IMR-90 (cell line): ENCODE measurements around the gene HK3. TPM values are rescaled to one million over a fixed set of nuclear protein-coding genes. Genes with fewer than 3 reads are reported as not detected.

Experiments
- ATAC-seq: fragments of 200-7000 bp; cut with Tn5 transposase; 2 replicates; pipeline ENCODE4 v1.9.1; 2020; ENCODE audit warnings: low read depth, mild to moderate bottlenecking, moderate library complexity
- BruUV-seq: library from RNA; stranded (reverse); fragments of 400-500 nt; replicated peaks from 2 replicates; lab custom pipeline; 2021; lab: Mats Ljungman, UMichigan
- CTCF ChIA-PET: fragments of 300-600 bp; formaldehyde crosslinking; extraction: SDS; loops from one replicate; lab custom pipeline; 2021; ENCODE audit warnings: antibody characterized with exemption; lab: Yijun Ruan, JAX
- POLR2A ChIA-PET: fragments of 300-600 bp; sonication (Branson Sonifier 250); formaldehyde crosslinking; loops from one replicate; lab custom pipeline; 2022; ENCODE audit warnings: antibody characterized with exemption; ENCODE audit not compliant: unreplicated experiment; lab: Charles Lee
- DNase-seq: peaks from one replicate; pipeline ENCODE4 v3.0.0; 2013
- H2AFZ ChIP-seq: replicated peaks from 2 replicates; pipeline ENCODE3; 2013; ENCODE audit warnings: low read length, mild to moderate bottlenecking; ENCODE audit not compliant: poor library complexity
- H2AK5ac ChIP-seq: 2 replicates; pipeline ENCODE4 v1.6.1; 2013; ENCODE audit warnings: low read depth, low read length, inconsistent platforms
- H2AK9ac ChIP-seq: replicated peaks from 2 replicates; pipeline ENCODE3; 2013; ENCODE audit warnings: mild to moderate bottlenecking, low read depth, low read length, moderate library complexity; ENCODE audit not compliant: poor library complexity
- H2BK120ac ChIP-seq: 2 replicates; pipeline ENCODE4 v1.6.1; 2013; ENCODE audit warnings: low read depth, low read length, inconsistent platforms
- H2BK15ac ChIP-seq: 3 replicates; pipeline ENCODE4 v1.6.1; 2013; ENCODE audit warnings: low read depth, low read length, inconsistent platforms
- H2BK20ac ChIP-seq: 2 replicates; pipeline ENCODE4 v1.6.1; 2013; ENCODE audit warnings: low read depth, mild to moderate bottlenecking, inconsistent platforms, low read length, moderate library complexity
- H2BK5ac ChIP-seq: 2 replicates; pipeline ENCODE4 v1.6.1; 2013; ENCODE audit warnings: mild to moderate bottlenecking, low read depth, low read length, inconsistent platforms; ENCODE audit not compliant: poor library complexity, severe bottlenecking
- H3K14ac ChIP-seq: replicated peaks from 2 replicates; pipeline ENCODE4 v1.6.1; 2013; ENCODE audit warnings: low read depth, low read length, inconsistent platforms
- H3K18ac ChIP-seq: 2 replicates; pipeline ENCODE4 v1.6.1; 2013; ENCODE audit warnings: low read depth, low read length, control low read depth
- H3K23ac ChIP-seq: 2 replicates; pipeline ENCODE4 v1.6.1; 2013; ENCODE audit warnings: low read depth, low read length, inconsistent platforms
- H3K27ac ChIP-seq: 2 replicates; pipeline ENCODE4 v1.5.1; 2013; ENCODE audit warnings: mild to moderate bottlenecking, control low read depth, low read length; ENCODE audit not compliant: insufficient read depth
- H3K27me3 ChIP-seq: 2 replicates; pipeline ENCODE4 v1.6.1; 2013; ENCODE audit warnings: low read length; ENCODE audit not compliant: control insufficient read depth, insufficient read depth
- H3K36me3 ChIP-seq: 2 replicates; pipeline ENCODE4 v1.6.1; 2013; ENCODE audit warnings: low read length, mixed read lengths; ENCODE audit not compliant: control insufficient read depth, insufficient read depth
- H3K4ac ChIP-seq: 2 replicates; pipeline ENCODE4 v1.6.1; 2013; ENCODE audit warnings: low read depth, low read length, inconsistent platforms
- H3K4me1 ChIP-seq: 2 replicates; pipeline ENCODE4 v1.6.1; 2013; ENCODE audit warnings: low read length, mixed read lengths; ENCODE audit not compliant: control insufficient read depth, insufficient read depth
- H3K4me2 ChIP-seq: 2 replicates; pipeline ENCODE4 v1.6.1; 2013; ENCODE audit warnings: low read depth, mild to moderate bottlenecking, control low read depth, low read length, moderate library complexity
- H3K4me3 ChIP-seq: 2 replicates; pipeline ENCODE4 v1.5.1; 2013; ENCODE audit warnings: low read depth, mild to moderate bottlenecking, control low read depth, low read length, moderate library complexity; ENCODE audit not compliant: insufficient read depth
- H3K56ac ChIP-seq: 2 replicates; pipeline ENCODE4 v1.6.1; 2013; ENCODE audit warnings: low read length, inconsistent platforms; ENCODE audit not compliant: insufficient read depth; ENCODE audit errors: extremely low read depth
- H3K79me1 ChIP-seq, 2 experiments: 2 replicates each; pipeline ENCODE4 v1.6.1; 2013; ENCODE audit warnings: low read length in 2 of 2, inconsistent platforms in 1 of 2, low read depth in 1 of 2
- H3K9ac ChIP-seq: 2 replicates; pipeline ENCODE4 v1.6.1; 2013; ENCODE audit warnings: low read depth, low read length, control low read depth
- H3K9me1 ChIP-seq: 2 replicates; pipeline ENCODE4 v1.6.1; 2013; ENCODE audit warnings: low read length, inconsistent platforms; ENCODE audit not compliant: insufficient read depth
- H3K9me3 ChIP-seq: 2 replicates; pipeline ENCODE4 v1.6.1; 2013; ENCODE audit warnings: low read length; ENCODE audit not compliant: control insufficient read depth, insufficient read depth
- H4K20me1 ChIP-seq: 2 replicates; pipeline ENCODE4 v1.6.1; 2013; ENCODE audit warnings: low read length, inconsistent platforms; ENCODE audit not compliant: insufficient read depth
- H4K5ac ChIP-seq: 2 replicates; pipeline ENCODE4 v1.6.1; 2013; ENCODE audit warnings: mild to moderate bottlenecking, low read depth, low read length, control low read depth
- H4K8ac ChIP-seq, 2 experiments: 2 replicates each; pipeline ENCODE4 v1.6.1; 2013; ENCODE audit warnings: low read depth in 2 of 2, low read length in 2 of 2, control low read depth in 1 of 2, inconsistent platforms in 1 of 2
- H4K91ac ChIP-seq: 2 replicates; pipeline ENCODE4 v1.6.1; 2013; ENCODE audit warnings: low read depth, low read length, inconsistent platforms; ENCODE audit not compliant: insufficient read depth
- BHLHE40 ChIP-seq: fragments of 150-350 bp; IDR thresholded peaks from 2 replicates; pipeline ENCODE4 v1.6.1; 2016; ENCODE audit warnings: mild to moderate bottlenecking, low read depth, low read length
- CEBPB ChIP-seq: IDR thresholded peaks from 2 replicates; pipeline ENCODE4 v1.6.1; 2012; ENCODE audit warnings: low read depth, low read length, improper control_type of control experiment
- CHD1 ChIP-seq: IDR thresholded peaks from 2 replicates; pipeline ENCODE4 v1.6.1; 2012; ENCODE audit warnings: low read depth, low read length, improper control_type of control experiment
- FOS ChIP-seq: fragments of 150-350 bp; IDR thresholded peaks from 2 replicates; pipeline ENCODE4 v1.6.1; 2016; ENCODE audit warnings: low read depth, low read length
- MAFK ChIP-seq: IDR thresholded peaks from 2 replicates; pipeline ENCODE4 v1.6.1; 2012; ENCODE audit warnings: low read depth, low read length, improper control_type of control experiment
- MAZ ChIP-seq: IDR thresholded peaks from 2 replicates; pipeline ENCODE4 v1.6.1; 2012; ENCODE audit warnings: low read depth, mild to moderate bottlenecking, low read length, improper control_type of control experiment, moderate library complexity, borderline replicate concordance
- MXI1 ChIP-seq: IDR thresholded peaks from 2 replicates; pipeline ENCODE4 v1.6.1; 2012; ENCODE audit warnings: low read depth, mild to moderate bottlenecking, low read length, moderate library complexity, borderline replicate concordance
- NFE2L2 ChIP-seq: fragments of 150-350 bp; IDR thresholded peaks from 2 replicates; pipeline ENCODE4 v1.6.1; 2016; ENCODE audit warnings: low read depth, mild to moderate bottlenecking, low read length
- POLR2A ChIP-seq: IDR thresholded peaks from 2 replicates; pipeline ENCODE4 v1.6.1; 2012; ENCODE audit warnings: mild to moderate bottlenecking, low read depth, low read length
- RAD21 ChIP-seq: IDR thresholded peaks from 2 replicates; pipeline ENCODE4 v1.6.1; 2012; ENCODE audit warnings: low read length, improper control_type of control experiment
- RCOR1 ChIP-seq: IDR thresholded peaks from 2 replicates; pipeline ENCODE4 v1.6.1; 2012; ENCODE audit warnings: mild to moderate bottlenecking, low read length, improper control_type of control experiment; ENCODE audit not compliant: insufficient replicate concordance
- RFX5 ChIP-seq: IDR thresholded peaks from 2 replicates; pipeline ENCODE4 v1.8.0; 2012; ENCODE audit warnings: low read depth, mild to moderate bottlenecking, low read length, moderate library complexity
- SMC3 ChIP-seq: fragments of 150-350 bp; IDR thresholded peaks from 2 replicates; pipeline ENCODE4 v1.6.1; 2016; ENCODE audit warnings: low read depth, mild to moderate bottlenecking, antibody characterized with exemption, low read length, moderate library complexity
- WGBS, 2 experiments: methylation state at CpG; one replicate each; pipeline versions ENCODE4 v1.1.5 to v1.1.7; 2013; ENCODE audit warnings: missing lambda C conversion rate in 2 of 2; ENCODE audit not compliant: insufficient read length in 1 of 2; ENCODE audit errors: extremely low coverage in 2 of 2; 5-methylcytosine and 5-hydroxymethylcytosine counted together
- dilution Hi-C: fragments of 300-500 bp; cut with HindIII; formaldehyde crosslinking; loops from one replicate; pipeline ENCODE4 v1.14.3; 2018; ENCODE audit warnings: low sequenced_read_pairs; ENCODE audit not compliant: unreplicated experiment
- in situ Hi-C: fragments of 300-500 bp; cut with MboI; formaldehyde crosslinking; loops from 3 replicates; pipeline ENCODE4 v1.14.3; 2019; ENCODE audit warnings: low sequenced_read_pairs, inconsistent platforms, mixed read lengths
- intact Hi-C: fragments of 100-400 bp; cut with micrococcal nuclease; formaldehyde crosslinking; loops from 2 replicates; pipeline ENCODE4 v1.10.0; 2022
- polyA plus RNA-seq, 3 experiments: library from polyadenylated mRNA; depleted of rRNA; stranded (reverse); fragments of >200 nt; gene quantifications; 2 replicates each; pipeline ENCODE4 v1.2.3, GENCODE V29; 2012; ENCODE audit warnings: low replicate concordance in 1 of 3
- total RNA-seq: library from RNA; depleted of rRNA; stranded (reverse); fragments of >200 nt; gene quantifications from 2 replicates; pipeline ENCODE4 v1.2.3, GENCODE V29; 2012
- TF ChIP-seq, protein P1 (sequence below): conservative IDR thresholded peaks from 2 replicates; pipeline ENCODE4 v1.5.1; 2012; ENCODE audit warnings: mild to moderate bottlenecking, low read depth, low read length, improper control_type of control experiment
- TF ChIP-seq, protein P2 (sequence below): fragments of 150-350 bp; IDR thresholded peaks from 2 replicates; pipeline ENCODE4 v1.6.1; 2017; ENCODE audit warnings: mild to moderate bottlenecking, antibody characterized with exemption, low read length, low read depth
- TF ChIP-seq, protein P3 (sequence below): fragments of 150-350 bp; IDR thresholded peaks from 2 replicates; pipeline ENCODE4 v1.6.1; 2016; ENCODE audit warnings: low read depth, mild to moderate bottlenecking, low read length, moderate library complexity, borderline replicate concordance

HK3 gene
- total and polyA plus RNA-seq, 2 of the 4 experiments (the other 2 are of a cell fraction), result not detected

DNA sequence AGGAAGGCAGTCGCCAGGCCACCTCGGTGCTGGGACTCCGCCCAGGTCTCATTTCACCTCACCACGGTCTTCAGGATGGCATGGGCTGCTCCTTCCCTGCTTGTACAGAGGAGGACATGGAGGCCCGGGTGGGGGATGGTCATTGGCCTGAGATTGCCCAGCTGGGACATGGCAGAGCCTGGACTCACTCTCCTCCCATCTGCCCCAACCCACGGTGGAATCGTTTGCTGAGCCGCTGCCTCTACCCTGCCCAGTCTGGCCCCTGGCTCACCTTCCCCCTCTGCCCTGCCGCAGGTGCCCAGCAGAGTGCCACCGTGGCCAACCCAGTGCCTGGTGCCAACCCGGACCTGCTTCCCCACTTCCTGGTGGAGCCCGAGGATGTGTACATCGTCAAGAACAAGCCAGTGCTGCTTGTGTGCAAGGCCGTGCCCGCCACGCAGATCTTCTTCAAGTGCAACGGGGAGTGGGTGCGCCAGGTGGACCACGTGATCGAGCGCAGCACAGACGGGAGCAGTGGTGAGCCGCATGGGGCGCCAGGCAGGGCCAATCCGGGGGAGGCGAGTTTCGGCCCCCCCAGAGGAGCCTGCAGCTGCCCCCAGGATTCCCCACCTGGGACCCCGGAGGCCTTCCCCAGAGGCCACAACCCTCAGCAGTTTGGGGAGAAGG is 36.7 kb downstream of the HK3 start:
- no peak overlapping the region for H2AFZ ChIP-seq
- H3K9me1 ChIP-seq, result no peaks in the 10 kb centered on the region
- ATAC-seq (no peak), DNase-seq (no peak)
- H2AK5ac ChIP-seq, result no peak overlapping the region
- dilution Hi-C loops, result no loop called here
- H3K4me3 ChIP-seq, result no peak overlapping the region
- H3K4me2 ChIP-seq, result no peak overlapping the region
- no peak overlapping the region for H3K23ac ChIP-seq
- ChIA-PET CTCF (no interaction called here), POLR2A (no interaction called here)
- no peak overlapping the region for H2BK5ac ChIP-seq
- no peak overlapping the region for H3K14ac ChIP-seq
- H2AK9ac ChIP-seq, result no peak overlapping the region
- 51% methylated on average over 13 of the region's 28 CpGs; no CpG with 5 or more reads in 1 of the 2 experiments for WGBS, 2 experiments
- H3K9ac ChIP-seq, result no peak overlapping the region
- no peak overlapping the region for H3K27ac ChIP-seq
- intact Hi-C loops, result no loop called here
- in situ Hi-C loops, result no loop called here
- no peak overlapping the region for H4K5ac ChIP-seq
- H3K4ac ChIP-seq, result no peak overlapping the region
- H3K9me3 ChIP-seq, result no peaks in the 10 kb centered on the region
- no peaks in the 10 kb centered on the region for H3K36me3 ChIP-seq
- no peak overlapping the region for H4K91ac ChIP-seq
- H2BK120ac ChIP-seq, result no peak overlapping the region
- no peaks in the 10 kb centered on the region for H3K79me1 ChIP-seq
- no peaks in the 10 kb centered on the region for H3K4me1 ChIP-seq
- TF ChIP-seq, protein P1, sequence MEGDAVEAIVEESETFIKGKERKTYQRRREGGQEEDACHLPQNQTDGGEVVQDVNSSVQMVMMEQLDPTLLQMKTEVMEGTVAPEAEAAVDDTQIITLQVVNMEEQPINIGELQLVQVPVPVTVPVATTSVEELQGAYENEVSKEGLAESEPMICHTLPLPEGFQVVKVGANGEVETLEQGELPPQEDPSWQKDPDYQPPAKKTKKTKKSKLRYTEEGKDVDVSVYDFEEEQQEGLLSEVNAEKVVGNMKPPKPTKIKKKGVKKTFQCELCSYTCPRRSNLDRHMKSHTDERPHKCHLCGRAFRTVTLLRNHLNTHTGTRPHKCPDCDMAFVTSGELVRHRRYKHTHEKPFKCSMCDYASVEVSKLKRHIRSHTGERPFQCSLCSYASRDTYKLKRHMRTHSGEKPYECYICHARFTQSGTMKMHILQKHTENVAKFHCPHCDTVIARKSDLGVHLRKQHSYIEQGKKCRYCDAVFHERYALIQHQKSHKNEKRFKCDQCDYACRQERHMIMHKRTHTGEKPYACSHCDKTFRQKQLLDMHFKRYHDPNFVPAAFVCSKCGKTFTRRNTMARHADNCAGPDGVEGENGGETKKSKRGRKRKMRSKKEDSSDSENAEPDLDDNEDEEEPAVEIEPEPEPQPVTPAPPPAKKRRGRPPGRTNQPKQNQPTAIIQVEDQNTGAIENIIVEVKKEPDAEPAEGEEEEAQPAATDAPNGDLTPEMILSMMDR, result no peak
- TF ChIP-seq MAFK, result no peak
- no peak for TF ChIP-seq MXI1
- no peak for TF ChIP-seq MAZ
- no peak for TF ChIP-seq RAD21
- TF ChIP-seq NFE2L2, result no peak
- no peak for TF ChIP-seq SMC3
- TF ChIP-seq FOS, result no peak
- TF ChIP-seq, protein P2, sequence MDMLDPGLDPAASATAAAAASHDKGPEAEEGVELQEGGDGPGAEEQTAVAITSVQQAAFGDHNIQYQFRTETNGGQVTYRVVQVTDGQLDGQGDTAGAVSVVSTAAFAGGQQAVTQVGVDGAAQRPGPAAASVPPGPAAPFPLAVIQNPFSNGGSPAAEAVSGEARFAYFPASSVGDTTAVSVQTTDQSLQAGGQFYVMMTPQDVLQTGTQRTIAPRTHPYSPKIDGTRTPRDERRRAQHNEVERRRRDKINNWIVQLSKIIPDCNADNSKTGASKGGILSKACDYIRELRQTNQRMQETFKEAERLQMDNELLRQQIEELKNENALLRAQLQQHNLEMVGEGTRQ, result no peak
- TF ChIP-seq POLR2A, result no peak
- TF ChIP-seq RCOR1, result no peak
- TF ChIP-seq, protein P3, sequence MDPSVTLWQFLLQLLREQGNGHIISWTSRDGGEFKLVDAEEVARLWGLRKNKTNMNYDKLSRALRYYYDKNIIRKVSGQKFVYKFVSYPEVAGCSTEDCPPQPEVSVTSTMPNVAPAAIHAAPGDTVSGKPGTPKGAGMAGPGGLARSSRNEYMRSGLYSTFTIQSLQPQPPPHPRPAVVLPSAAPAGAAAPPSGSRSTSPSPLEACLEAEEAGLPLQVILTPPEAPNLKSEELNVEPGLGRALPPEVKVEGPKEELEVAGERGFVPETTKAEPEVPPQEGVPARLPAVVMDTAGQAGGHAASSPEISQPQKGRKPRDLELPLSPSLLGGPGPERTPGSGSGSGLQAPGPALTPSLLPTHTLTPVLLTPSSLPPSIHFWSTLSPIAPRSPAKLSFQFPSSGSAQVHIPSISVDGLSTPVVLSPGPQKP, result no peak
- no peak for TF ChIP-seq RFX5
- no peak for TF ChIP-seq BHLHE40
- TF ChIP-seq CEBPB, result no peak
- no peak for TF ChIP-seq CHD1
- H2BK15ac ChIP-seq, result no peak overlapping the region
- no peaks in the 10 kb centered on the region for H4K20me1 ChIP-seq
- H2BK20ac ChIP-seq, result no peak overlapping the region
- BruUV-seq, result no TSS peak
- no peak overlapping the region for H3K18ac ChIP-seq
- H3K27me3 ChIP-seq, result peaks cover 68% of the 10 kb centered on the region
- no peak overlapping the region for H3K56ac ChIP-seq
- H4K8ac ChIP-seq, result no peak overlapping the region
